OCI-LY3 (cell line): Measurements from ENCODE around the gene CAMK1D.

Source experiments
- EZH2phosphoT487 ChIP-seq: fragments of 200-600 bp; shearing (Covaris generic); IDR thresholded peaks from 2 replicates; pipeline ENCODE4 v1.6.1; 2018; ENCODE audit warnings: antibody characterized with exemption, mixed run types, low read depth
- TF ChIP-seq, protein P1 (sequence below): fragments of 200-600, 300-600 bp; sonication (generic); IDR thresholded peaks from 2 replicates; pipeline ENCODE4 v1.5.1; 2014; ENCODE audit warnings: antibody characterized with exemption, low read length, low read depth

DNA sequence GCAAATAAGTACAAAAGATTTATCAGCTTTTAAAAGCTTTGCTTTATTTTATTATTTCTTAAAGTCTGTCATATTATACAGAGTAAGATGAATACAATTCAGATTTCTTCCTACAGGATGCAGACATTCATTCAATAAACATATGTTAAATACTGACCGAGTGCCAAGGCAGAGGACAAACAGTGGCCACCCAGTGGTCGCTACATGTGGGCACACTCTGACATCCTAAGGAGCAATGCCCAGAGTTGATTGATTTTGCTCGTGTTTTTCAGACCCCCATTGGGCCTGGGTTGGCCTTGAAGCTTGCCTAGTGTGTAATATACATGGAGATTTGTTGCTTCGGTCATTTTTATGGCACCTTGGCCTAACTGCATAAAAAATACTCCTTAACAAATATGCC, 451.0 kb downstream of the CAMK1D start:
- TF ChIP-seq, protein P1, sequence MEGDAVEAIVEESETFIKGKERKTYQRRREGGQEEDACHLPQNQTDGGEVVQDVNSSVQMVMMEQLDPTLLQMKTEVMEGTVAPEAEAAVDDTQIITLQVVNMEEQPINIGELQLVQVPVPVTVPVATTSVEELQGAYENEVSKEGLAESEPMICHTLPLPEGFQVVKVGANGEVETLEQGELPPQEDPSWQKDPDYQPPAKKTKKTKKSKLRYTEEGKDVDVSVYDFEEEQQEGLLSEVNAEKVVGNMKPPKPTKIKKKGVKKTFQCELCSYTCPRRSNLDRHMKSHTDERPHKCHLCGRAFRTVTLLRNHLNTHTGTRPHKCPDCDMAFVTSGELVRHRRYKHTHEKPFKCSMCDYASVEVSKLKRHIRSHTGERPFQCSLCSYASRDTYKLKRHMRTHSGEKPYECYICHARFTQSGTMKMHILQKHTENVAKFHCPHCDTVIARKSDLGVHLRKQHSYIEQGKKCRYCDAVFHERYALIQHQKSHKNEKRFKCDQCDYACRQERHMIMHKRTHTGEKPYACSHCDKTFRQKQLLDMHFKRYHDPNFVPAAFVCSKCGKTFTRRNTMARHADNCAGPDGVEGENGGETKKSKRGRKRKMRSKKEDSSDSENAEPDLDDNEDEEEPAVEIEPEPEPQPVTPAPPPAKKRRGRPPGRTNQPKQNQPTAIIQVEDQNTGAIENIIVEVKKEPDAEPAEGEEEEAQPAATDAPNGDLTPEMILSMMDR, result no peak
- no peak for TF ChIP-seq EZH2phosphoT487
